NCI-H226 (cell line): ENCODE measurements around the gene MSH6.
A peak's percentile ranks its signal among the peaks of the same experiment; 100 is the strongest.

Source experiments
- DNase-seq: peaks from one replicate; pipeline ENCODE4 v3.0.0-alpha.2; 2015

Gene MSH6

GRCh38 chr2:47782381-47782670 lies 619 bp upstream of the MSH6 start:
- DNase-seq, result no peak

GRCh38 chr2:47783486-47784351 lies 774 bp downstream of the MSH6 start:
- peak; percentile 67 for DNase-seq

GRCh38 chr2:47784352-47784851 lies 1.5 kb downstream of the MSH6 start:
- no peak for DNase-seq

GRCh38 chr2:47785986-47786385 lies 3.0 kb downstream of the MSH6 start:
- no peak for DNase-seq

GRCh38 chr2:47796090-47796697 lies 13.2 kb downstream of the MSH6 start:
- DNase-seq, result no peak

- no peak for DNase-seq
These were observed 15.7 kb downstream of the MSH6 start for GRCh38 chr2:47798631-47799030.

GRCh38 chr2:47799031-47799609 lies 16.2 kb downstream of the MSH6 start:
- no peak for DNase-seq

GRCh38 chr2:47801118-47801517 lies 18.2 kb downstream of the MSH6 start:
- DNase-seq, result no peak

- DNase-seq, result no peak
These were observed 20.4 kb downstream of the MSH6 start for GRCh38 chr2:47803363-47803762.

GRCh38 chr2:47803770-47804169 lies 20.8 kb downstream of the MSH6 start:
- DNase-seq, result no peak

- no peak for DNase-seq
These were observed 22.9 kb downstream of the MSH6 start for GRCh38 chr2:47805850-47806249.

GRCh38 chr2:47808614-47809013 lies 25.7 kb downstream of the MSH6 start:
- no peak for DNase-seq

- no peak for DNase-seq
These were observed 27.0 kb downstream of the MSH6 start for GRCh38 chr2:47809903-47810302.

- DNase-seq, result no peak
These were observed 27.9 kb downstream of the MSH6 start for GRCh38 chr2:47810850-47811249.

- no peak for DNase-seq
These were observed 28.7 kb downstream of the MSH6 start for GRCh38 chr2:47811668-47812067.

GRCh38 chr2:47815764-47816163 lies 32.8 kb downstream of the MSH6 start:
- DNase-seq, result no peak

GRCh38 chr2:47818777-47819176 lies 35.8 kb downstream of the MSH6 start:
- DNase-seq, result no peak

GRCh38 chr2:47819834-47820233 lies 36.9 kb downstream of the MSH6 start:
- no peak for DNase-seq

- no peak for DNase-seq
These were observed 39.6 kb downstream of the MSH6 start for GRCh38 chr2:47822518-47822917.

GRCh38 chr2:47833516-47833968 lies 50.6 kb downstream of the MSH6 start:
- DNase-seq, result no peak

GRCh38 chr2:47838249-47838648 lies 55.3 kb downstream of the MSH6 start:
- no peak for DNase-seq

GRCh38 chr2:47838686-47839085 lies 55.7 kb downstream of the MSH6 start:
- no peak for DNase-seq

- no peak for DNase-seq
These were observed 59.9 kb downstream of the MSH6 start for GRCh38 chr2:47842846-47843245.

GRCh38 chr2:47843407-47843806 lies 60.5 kb downstream of the MSH6 start:
- no peak for DNase-seq
